Nephron (organoid): ENCODE results near the gene PSORS1C2.

Experiments
- H3K27ac Mint-ChIP-seq, 3 experiments: 2 replicates each; pipeline ENCODE4 v1.8.0; 2020; ENCODE audit warnings: mixed read lengths in 3 of 3, mild to moderate bottlenecking in 2 of 3, moderate library complexity in 1 of 3
- H3K27me3 Mint-ChIP-seq: 2 replicates; pipeline ENCODE4 v1.8.0; 2021; ENCODE audit warnings: low read depth, mild to moderate bottlenecking, moderate library complexity, mixed read lengths
- H3K36me3 Mint-ChIP-seq: 2 replicates; pipeline ENCODE4 v1.8.0; 2020; ENCODE audit warnings: low read depth, mixed read lengths
- H3K4me1 Mint-ChIP-seq: 2 replicates; pipeline ENCODE4 v1.8.0; 2020; ENCODE audit warnings: mixed read lengths
- H3K4me3 Mint-ChIP-seq, 3 experiments: 2 replicates each; pipeline ENCODE4 v1.8.0; 2020; ENCODE audit warnings: mild to moderate bottlenecking in 3 of 3, mixed read lengths in 3 of 3, moderate library complexity in 2 of 3
- H3K9me3 Mint-ChIP-seq: 2 replicates; pipeline ENCODE4 v1.8.0; 2020; ENCODE audit warnings: mixed read lengths
- CTCF ChIP-seq, 3 experiments: fragments of 200-600 bp; sonication (generic); IDR thresholded peaks; one replicate each; pipeline ENCODE4 v1.5.0; 2021; ENCODE audit warnings: antibody characterized with exemption in 3 of 3; ENCODE audit not compliant: unreplicated experiment in 3 of 3

PSORS1C2 gene

GRCh38 chr6:31139599-31139998 is 733 bp upstream of the PSORS1C2 start:
- no peak overlapping the region for H3K4me3 Mint-ChIP-seq
- H3K36me3 Mint-ChIP-seq, result peaks cover 2% of the 10 kb centered on the region
- H3K9me3 Mint-ChIP-seq, result no peaks in the 10 kb centered on the region
- peaks cover 8% of the 10 kb centered on the region for H3K27me3 Mint-ChIP-seq
- no peak for TF ChIP-seq CTCF (IDR thresholded peaks at IDR 0.05; ENCODE audit: unreplicated experiment in 3 of 3)
- H3K4me1 Mint-ChIP-seq, result peaks cover 34% of the 10 kb centered on the region
- H3K27ac Mint-ChIP-seq, result peak overlapping the region in 2 of 3 experiments; percentile 44 to 87

GRCh38 chr6:31135710-31136109 is 3.2 kb downstream of the PSORS1C2 start:
- TF ChIP-seq CTCF (IDR thresholded peaks at IDR 0.05; ENCODE audit: unreplicated experiment in 3 of 3), result no peak
- Mint-ChIP-seq H3K4me3 (no peak overlapping the region), H3K4me1 (peaks cover 13% of the 10 kb centered on the region), H3K36me3 (no peaks in the 10 kb centered on the region), H3K9me3 (no peaks in the 10 kb centered on the region), H3K27ac (no peak overlapping the region), H3K27me3 (peaks cover 12% of the 10 kb centered on the region)

GRCh38 chr6:31132806-31133205 is 6.1 kb downstream of the PSORS1C2 start:
- Mint-ChIP-seq H3K4me3 (no peak overlapping the region), H3K9me3 (no peaks in the 10 kb centered on the region), H3K27ac (no peak overlapping the region), H3K36me3 (no peaks in the 10 kb centered on the region), H3K27me3 (peaks cover 21% of the 10 kb centered on the region), H3K4me1 (peaks cover 11% of the 10 kb centered on the region)
- TF ChIP-seq CTCF (IDR thresholded peaks at IDR 0.05; ENCODE audit: unreplicated experiment in 3 of 3), result no peak

GRCh38 chr6:31131595-31131994 is 7.3 kb downstream of the PSORS1C2 start:
- H3K4me1 Mint-ChIP-seq, result peaks cover 10% of the 10 kb centered on the region
- H3K36me3 Mint-ChIP-seq, result no peaks in the 10 kb centered on the region
- no peak overlapping the region for H3K4me3 Mint-ChIP-seq
- H3K27ac Mint-ChIP-seq, result no peak overlapping the region
- H3K9me3 Mint-ChIP-seq, result no peaks in the 10 kb centered on the region
- peaks cover 28% of the 10 kb centered on the region for H3K27me3 Mint-ChIP-seq
- no peak for TF ChIP-seq CTCF (IDR thresholded peaks at IDR 0.05; ENCODE audit: unreplicated experiment in 3 of 3)

- H3K4me1 Mint-ChIP-seq, result peaks cover 10% of the 10 kb centered on the region
- H3K27me3 Mint-ChIP-seq, result peaks cover 28% of the 10 kb centered on the region
- H3K4me3 Mint-ChIP-seq, result no peak overlapping the region
- TF ChIP-seq CTCF (IDR thresholded peaks at IDR 0.05; ENCODE audit: unreplicated experiment in 3 of 3), result no peak
- no peaks in the 10 kb centered on the region for H3K9me3 Mint-ChIP-seq
- H3K27ac Mint-ChIP-seq, result no peak overlapping the region
- no peaks in the 10 kb centered on the region for H3K36me3 Mint-ChIP-seq
Measured at GRCh38 chr6:31130751-31131150, 8.1 kb downstream of the PSORS1C2 start.

- Mint-ChIP-seq H3K4me3 (no peak overlapping the region), H3K36me3 (no peaks in the 10 kb centered on the region), H3K9me3 (no peaks in the 10 kb centered on the region), H3K27ac (no peak overlapping the region), H3K4me1 (peaks cover 23% of the 10 kb centered on the region), H3K27me3 (peaks cover 28% of the 10 kb centered on the region)
- no peak for TF ChIP-seq CTCF (IDR thresholded peaks at IDR 0.05; ENCODE audit: unreplicated experiment in 3 of 3)
Measured at GRCh38 chr6:31129130-31129529, 9.7 kb downstream of the PSORS1C2 start.
